Left renal pelvis (tissue), 4 donors: ENCODE measurements around the gene SHROOM4. TPM values are rescaled to one million over a fixed set of nuclear protein-coding genes. Genes with fewer than 3 reads are reported as not detected.

Experiments
- DNase-seq, 4 donors: peaks; one replicate each; pipeline ENCODE4 v3.0.0-alpha.2; 2013; ENCODE audit warnings: low read depth in 4 of 4, low spot score in 3 of 4
- polyA plus RNA-seq, 4 donors: library from polyadenylated mRNA; unstranded; fragments of 120-200 nt; gene quantifications; one replicate each; pipeline ENCODE4 v1.2.1, GENCODE V29; 2013; ENCODE audit not compliant: insufficient read length in 4 of 4

SHROOM4 gene, protein sequence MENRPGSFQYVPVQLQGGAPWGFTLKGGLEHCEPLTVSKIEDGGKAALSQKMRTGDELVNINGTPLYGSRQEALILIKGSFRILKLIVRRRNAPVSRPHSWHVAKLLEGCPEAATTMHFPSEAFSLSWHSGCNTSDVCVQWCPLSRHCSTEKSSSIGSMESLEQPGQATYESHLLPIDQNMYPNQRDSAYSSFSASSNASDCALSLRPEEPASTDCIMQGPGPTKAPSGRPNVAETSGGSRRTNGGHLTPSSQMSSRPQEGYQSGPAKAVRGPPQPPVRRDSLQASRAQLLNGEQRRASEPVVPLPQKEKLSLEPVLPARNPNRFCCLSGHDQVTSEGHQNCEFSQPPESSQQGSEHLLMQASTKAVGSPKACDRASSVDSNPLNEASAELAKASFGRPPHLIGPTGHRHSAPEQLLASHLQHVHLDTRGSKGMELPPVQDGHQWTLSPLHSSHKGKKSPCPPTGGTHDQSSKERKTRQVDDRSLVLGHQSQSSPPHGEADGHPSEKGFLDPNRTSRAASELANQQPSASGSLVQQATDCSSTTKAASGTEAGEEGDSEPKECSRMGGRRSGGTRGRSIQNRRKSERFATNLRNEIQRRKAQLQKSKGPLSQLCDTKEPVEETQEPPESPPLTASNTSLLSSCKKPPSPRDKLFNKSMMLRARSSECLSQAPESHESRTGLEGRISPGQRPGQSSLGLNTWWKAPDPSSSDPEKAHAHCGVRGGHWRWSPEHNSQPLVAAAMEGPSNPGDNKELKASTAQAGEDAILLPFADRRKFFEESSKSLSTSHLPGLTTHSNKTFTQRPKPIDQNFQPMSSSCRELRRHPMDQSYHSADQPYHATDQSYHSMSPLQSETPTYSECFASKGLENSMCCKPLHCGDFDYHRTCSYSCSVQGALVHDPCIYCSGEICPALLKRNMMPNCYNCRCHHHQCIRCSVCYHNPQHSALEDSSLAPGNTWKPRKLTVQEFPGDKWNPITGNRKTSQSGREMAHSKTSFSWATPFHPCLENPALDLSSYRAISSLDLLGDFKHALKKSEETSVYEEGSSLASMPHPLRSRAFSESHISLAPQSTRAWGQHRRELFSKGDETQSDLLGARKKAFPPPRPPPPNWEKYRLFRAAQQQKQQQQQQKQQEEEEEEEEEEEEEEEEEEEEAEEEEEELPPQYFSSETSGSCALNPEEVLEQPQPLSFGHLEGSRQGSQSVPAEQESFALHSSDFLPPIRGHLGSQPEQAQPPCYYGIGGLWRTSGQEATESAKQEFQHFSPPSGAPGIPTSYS (N-terminal part only)
- polyA plus RNA-seq = 10 to 100 TPM in 3 of 4 donors, 1 to 10 TPM in 1; 9.1 to 17.6 (median 16.5) TPM

DNA sequence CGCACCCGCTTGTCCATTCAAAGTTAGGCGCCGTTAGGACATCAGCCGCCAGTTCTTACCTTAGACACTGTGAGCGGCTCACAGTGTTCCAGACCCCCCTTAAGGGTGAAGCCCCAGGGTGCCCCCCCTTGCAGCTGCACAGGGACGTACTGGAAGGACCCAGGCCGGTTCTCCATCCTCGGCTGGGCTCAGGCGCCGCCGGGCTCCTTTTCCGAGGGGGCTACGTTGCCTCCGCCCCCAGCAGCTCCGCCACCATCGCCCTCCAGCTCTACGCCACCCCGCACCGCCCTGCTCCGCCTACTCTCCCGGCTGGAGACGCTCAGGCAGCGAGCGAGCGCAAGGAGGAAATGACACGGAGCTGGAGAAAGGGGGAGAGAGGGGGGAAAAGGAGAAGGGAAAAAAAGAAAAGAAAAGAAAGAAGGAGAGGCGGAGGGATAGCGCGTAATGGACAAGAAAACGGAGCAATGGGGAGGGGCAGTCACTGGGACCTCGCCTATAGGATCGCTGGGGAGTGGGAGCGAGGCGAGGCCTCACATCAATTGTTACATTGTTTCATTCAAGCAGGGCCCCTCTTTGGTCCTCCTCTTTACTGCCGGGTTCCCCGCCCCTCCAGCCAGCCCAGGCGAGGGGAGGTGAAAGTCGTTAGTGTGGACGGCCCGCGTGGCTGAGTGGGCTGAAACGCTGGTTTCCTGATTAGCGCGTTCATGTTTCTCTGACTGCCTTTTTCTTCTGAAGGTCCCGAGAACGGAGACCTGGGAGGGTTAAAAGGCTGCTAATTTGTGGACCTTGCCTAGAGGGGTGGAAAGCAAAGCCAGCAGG lies at the start of gene SHROOM4:
SHROOM4 (minus strand) TSS at position 352 of the 819 bp plus-strand sequence; CDS start at position 176, 176 bp downstream.
- peak; percentile 56 to 73 (median 65) for DNase-seq

DNA sequence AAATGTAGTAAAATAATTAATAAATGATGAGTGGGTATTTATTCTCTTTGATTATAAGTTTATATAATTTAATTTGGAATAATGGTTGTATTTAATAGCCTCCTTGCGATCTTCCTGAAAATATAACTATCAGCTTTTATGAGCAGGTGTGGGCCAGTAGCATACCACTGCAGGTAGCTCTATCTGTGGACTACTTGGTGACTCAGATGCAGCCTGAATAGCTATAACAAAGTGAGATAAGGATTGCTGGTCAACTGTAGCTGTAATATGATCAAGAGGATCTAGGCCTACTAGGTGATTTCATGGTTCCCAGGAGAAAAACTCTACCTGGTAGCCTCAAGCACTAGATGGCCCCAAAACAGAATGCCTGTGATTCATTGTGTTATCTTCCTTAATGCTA lies 49.5 kb upstream of the SHROOM4 start:
- no peak for DNase-seq

DNA sequence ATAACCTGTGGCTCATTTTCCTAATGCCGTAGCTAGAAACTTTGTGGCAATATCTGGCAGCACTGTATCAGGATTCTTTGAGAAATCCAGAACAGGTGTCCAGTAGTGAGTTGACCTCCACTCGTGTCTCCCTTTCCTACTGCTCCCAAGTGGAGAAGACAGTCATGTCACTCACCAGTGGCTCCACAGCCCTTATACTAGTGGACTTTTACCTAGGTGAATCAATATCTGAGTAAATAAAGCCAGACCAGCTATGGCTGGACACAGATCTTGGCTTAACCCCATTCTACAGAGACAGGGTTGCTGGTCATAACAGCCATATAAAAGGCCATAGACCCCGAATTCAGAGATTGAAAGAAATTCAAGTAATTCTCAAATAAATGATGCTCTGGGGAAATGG lies 46.5 kb upstream of the SHROOM4 start:
- no peak for DNase-seq

DNA sequence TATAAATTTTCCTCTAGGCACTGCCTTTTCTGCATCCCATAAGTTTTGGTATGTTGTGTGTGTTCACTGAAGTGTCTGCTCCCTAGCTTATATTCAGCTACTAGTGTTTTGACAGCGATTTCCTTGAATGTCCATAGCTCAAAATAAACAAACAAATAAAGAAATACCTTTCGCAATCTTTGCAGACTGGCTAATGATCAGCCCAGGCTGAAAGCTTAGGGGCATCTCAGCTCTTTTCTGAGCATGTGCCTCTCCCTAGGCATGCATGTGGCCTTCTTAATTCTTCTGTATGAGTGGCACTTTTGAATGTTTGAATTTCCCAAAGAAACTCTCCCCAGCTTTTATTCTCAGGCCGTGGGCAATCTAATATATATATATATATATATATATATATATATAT lies 44.6 kb upstream of the SHROOM4 start:
- DNase-seq = no peak

DNA sequence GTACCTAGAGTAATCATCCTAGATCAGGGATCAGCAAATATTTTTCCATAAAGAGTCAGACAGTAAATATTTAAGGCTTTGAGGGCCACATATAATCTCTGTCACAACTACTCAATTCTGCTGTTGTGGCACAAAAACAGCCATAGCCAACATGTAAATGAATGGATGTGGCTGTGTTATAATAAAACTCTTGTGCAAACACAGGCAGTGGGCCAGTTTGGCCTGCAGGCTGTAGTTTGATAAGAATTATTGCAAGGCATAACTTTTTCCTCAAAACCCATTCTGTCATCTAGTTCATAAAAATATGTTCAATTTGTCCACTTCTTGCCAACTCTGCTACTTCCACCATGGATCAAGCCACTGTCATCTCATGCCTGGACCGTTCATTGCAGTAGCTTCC lies 39.4 kb upstream of the SHROOM4 start:
- DNase-seq = no peak

DNA sequence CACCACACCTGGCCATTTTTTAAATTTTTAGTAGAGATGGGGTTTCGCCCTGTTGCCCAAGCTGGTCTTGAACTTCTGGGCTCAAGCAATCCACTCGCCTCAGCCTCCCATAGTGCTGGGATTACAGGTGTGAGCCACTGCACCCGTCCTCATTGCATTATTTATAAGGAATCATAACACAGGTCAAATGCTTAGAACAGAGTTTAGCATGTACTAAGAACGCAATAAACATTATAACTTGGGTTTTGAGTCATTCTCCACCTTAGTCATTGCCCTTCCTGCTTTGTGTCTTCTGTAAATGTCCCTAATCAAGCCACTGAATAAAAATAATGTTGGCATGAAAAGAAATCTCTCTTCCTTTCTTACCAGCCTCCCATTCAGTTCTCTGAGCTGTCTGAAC lies 38.5 kb upstream of the SHROOM4 start:
- no peak for DNase-seq

DNA sequence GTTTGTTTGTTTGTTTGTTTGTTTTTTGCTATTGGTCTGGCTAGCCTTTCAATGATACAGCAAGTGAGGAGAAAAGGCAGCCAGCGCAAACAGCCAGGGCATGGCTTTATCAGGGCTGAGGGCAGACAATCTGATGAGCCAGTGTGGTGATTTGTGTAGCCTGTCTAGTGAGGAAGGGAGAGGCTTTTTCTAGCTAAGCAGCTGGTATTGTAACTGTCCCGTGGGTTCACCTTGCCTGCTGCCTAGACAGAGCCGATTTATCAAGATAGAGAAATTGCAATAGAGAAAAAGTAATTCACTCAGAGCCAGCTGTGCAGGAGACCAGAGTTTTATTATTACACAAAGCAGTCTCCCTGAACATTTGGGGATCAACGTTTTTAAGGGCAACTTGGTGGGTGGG lies 28.2 kb upstream of the SHROOM4 start:
- no peak for DNase-seq

DNA sequence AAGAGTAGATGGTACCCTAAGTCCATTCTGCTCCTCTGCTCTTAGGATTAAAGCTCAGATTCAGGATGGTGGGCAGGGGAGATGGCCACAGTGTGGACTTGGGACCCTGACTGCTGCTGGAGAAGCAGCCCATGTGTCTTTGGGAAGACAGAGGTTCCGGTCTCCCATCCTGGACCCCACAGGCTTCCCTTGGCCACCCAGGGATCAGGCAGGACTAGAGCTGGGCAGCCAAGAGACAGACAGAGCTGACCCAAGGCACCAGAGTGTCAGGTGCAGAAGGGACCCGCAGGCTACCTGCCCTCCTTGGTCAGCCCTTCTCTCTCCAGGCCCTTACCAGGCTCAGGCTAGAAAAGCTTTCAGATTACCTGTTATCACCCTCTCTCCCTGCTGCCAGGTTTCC lies 25.7 kb upstream of the SHROOM4 start:
- no peak for DNase-seq

DNA sequence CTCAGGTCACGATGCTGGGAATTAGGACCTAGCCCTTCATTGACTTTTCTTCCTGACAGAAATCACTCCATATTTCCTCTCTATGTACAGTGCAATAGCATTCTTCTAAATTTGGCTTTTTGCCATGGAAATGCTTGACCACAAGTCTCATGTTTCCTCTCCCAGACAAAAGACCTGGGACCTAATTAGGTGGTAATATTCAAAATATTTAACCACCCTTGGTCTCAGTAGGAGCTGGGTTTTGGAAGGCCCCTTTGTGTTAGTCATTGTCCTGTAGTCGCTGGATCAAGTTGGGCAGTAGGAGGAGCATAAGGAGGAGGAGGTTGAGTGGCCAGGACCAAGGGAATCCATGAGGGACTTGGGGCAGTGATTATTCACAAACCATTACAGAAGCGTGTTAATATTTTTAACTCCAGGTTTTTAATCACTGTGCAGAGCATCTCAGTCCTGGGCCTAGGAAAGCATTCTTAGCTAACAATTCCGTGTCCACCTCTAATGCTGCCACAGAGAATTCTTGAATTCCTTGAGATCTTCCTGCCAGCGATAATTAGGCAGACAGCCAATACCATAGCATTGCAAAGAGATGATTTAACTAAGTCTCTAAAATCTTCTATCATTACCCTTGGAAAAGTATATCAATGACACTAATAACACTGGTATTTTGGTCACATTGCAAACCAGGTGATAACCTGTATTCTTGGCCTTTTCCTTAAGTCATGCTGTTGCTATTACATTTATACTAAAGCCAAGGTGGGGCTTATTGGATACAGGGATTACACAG lies 25.0 kb upstream of the SHROOM4 start:
- no peak for DNase-seq

DNA sequence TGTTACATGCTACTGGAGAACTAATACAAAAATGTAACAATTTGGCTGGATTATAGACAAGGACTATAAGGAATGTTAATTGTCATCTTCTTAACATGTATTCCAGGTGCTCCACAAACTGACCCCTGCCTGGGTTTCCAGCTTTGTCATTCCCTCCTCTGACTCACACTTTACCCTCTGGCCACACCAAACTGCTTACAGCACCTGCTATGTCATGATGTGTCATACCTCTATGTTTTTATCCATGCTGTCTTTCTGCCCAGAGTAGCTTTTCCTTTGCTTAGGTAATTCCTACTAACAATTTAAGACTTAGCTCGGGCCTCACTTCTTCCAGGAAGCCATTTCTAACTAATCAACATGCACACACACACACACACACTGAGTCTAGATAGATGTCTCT lies 14.0 kb upstream of the SHROOM4 start:
- no peak for DNase-seq

DNA sequence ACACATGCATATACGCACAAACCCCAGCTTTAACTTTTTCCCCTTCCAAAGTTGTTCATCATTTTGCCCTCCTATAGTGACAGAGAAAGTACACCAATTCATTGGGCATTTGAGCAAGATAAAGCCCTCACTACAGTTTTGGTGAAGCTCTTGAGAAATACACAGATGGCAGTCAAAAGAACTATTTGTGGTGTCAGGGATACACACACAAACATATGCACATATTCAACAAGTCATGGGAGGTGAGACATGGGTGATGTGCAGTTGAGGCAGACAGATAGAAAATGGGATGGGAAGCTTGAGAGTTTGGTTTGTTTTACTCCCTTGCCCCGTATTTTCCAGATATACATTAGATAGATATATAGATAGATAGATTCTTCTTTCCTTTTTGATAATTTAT lies 11.8 kb upstream of the SHROOM4 start:
- DNase-seq = no peak

DNA sequence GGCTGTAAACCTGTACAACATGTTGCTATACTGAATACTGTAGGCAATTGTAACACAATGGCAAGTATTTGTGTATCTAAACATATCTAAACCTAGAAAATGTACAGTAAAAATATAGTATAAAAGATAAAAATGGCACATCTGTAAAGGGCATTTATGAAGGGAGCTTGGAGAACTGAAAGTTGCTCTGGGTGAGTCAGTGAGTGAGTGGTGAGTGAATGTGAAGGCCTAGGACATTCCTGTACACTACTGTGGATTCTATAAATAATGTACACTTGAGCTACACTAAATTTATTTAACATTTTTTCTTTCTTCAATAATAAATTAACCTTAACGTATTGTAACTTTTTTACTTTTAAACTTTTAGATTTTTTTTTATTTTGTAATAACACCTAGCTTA lies 5.0 kb upstream of the SHROOM4 start:
- DNase-seq = no peak

DNA sequence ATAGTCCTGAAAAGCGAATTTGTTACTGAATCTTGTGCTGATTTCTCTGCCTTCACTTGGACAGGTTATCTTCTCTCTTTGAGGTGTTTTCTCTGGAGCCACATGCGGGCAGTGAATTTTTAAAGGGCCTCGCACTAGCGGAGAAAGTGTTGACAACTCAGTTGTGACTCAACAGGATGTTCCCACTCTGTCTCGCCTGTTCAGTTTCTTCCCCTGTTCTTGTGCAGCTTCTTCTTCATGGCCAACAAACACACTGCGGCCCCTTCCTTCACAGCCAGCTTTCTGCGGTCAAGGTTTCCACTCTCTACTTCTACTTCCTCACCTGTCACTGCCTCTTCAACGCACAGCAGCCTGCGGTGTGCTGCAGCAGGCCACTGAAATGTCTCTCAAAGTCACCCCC lies 1.1 kb upstream of the SHROOM4 start:
- DNase-seq = no peak

DNA sequence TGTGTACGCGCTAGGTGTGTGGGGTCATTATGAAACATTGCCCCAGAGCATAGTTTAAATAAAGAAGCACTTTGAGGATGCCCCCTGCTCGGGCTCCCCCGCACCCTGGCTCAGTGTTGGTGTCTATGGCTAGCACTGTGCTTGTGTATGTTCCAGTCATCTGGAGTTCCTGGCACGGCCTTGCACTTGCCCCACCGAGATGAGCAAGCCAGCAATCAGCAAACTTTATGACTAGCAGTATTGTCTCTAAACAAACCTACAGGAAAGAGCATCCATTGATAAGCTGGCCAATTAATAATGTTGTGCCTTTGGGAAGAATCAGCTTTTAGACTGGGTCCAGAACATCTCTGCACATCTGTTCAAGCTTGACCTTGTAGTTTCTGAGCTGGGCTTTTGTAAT lies 707 bp upstream of the SHROOM4 start:
- no peak for DNase-seq

DNA sequence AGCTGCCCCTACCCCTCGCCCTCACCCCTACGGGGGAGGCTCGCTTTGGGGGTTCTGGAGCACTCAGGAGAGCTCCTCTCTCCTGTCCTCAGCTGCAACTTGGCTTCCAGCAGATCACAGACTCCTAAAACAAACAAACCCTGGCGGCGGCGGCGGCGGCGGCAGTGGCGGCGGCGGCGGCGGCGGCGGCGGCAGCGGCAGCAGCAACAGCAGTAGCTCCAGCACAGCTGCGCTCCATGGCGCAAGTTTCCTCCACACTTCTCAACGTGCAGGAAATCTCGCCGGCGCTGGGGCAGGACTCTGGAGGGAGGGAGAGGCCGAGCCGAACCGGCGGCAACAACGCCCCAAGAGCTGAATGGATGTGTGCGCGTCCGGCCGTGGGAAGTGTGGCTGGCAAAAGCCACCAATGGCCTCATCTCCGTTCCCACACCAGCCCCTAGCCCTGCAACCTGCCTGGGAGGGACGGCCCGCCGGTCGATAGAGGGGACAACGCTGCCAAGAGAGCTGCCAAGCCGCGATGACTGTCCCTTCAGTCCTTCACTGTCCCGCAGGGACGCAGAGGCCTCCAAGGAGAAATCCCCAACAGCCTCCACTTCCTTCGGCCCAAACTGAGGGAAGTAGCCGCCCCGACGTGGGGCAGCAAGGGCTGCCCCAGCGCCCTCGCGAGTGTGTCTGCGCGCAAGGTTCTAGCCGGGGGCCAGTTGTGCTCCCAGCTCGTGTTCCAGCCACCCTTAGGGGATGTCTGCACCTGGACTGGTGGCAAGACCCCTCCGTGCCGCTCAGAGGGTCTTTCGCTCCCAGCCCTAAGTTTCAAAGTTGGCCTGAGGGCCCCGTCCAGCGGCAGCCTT lies 775 bp downstream of the SHROOM4 start:
- DNase-seq = no peak

DNA sequence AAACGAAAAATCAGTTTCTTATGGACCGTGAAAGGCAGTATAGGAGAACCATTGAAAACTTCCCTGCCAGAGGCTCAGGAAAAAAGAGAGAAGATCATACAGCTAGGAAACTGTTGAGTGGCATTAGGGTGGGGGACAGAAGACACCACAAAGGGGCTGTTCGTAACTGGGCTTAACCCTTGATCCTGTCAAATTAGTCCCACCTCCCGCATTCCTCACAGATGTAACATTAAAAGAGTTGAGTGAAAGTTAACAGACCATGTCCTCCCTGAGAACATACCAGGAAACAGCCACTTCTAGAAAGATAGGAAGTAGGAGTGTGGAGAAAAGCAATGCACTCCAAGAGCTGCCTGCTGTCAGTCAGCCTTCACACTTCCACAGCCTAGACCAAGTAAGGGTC lies 8.7 kb downstream of the SHROOM4 start:
- DNase-seq = no peak

DNA sequence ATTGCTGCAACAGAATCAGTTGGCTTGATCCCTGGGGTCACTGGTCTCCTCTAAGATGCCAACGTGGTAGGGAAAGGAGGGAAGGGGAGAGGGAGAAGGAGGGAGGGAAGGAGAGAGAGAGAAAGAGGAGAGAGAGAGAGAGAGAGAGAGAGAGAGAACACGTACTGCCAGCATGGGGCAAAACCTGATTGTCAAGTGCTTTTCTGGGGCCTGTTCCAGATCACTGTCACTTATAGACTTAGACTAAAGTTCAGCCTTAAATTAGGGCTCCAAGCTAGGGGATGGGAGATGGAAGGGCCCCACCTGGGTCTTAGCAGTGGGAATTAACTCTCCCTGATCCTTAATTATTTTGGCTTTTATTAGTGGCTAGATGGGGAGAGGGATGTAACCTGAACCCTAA lies 12.9 kb downstream of the SHROOM4 start:
- no peak for DNase-seq

DNA sequence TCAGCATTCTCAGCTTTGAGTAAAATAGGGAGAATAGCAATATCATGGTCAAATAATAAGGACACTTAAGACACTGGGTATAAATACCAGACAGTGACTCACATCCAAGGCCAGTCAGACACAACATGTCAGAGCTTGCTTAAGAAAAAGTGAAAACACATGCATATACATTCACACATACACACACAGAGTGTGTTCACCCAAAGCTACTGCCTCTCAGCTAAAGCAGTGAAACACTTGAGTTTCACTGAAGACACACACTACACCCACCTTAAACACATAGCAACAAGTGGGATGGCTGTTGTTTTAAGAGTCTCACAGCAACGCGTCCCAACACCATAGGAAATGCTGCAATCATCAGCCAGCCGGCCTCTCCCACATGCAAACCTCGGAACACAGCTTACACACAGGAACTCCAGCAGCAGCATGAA lies 14.4 kb downstream of the SHROOM4 start:
- DNase-seq = no peak
